Purkinje cell (primary cell): ENCODE results near the gene DISP3. TPM values are rescaled to one million over a fixed set of nuclear protein-coding genes. Genes with fewer than 3 reads are reported as not detected.

Source experiments
- polyA plus RNA-seq: library from polyadenylated mRNA; unstranded; fragments of >200 nt; fragmentation: Nextera tagmentation; gene quantifications from 2 replicates; pipeline ENCODE4 v1.2.1, GENCODE V29; 2014

The DISP3 gene, protein sequence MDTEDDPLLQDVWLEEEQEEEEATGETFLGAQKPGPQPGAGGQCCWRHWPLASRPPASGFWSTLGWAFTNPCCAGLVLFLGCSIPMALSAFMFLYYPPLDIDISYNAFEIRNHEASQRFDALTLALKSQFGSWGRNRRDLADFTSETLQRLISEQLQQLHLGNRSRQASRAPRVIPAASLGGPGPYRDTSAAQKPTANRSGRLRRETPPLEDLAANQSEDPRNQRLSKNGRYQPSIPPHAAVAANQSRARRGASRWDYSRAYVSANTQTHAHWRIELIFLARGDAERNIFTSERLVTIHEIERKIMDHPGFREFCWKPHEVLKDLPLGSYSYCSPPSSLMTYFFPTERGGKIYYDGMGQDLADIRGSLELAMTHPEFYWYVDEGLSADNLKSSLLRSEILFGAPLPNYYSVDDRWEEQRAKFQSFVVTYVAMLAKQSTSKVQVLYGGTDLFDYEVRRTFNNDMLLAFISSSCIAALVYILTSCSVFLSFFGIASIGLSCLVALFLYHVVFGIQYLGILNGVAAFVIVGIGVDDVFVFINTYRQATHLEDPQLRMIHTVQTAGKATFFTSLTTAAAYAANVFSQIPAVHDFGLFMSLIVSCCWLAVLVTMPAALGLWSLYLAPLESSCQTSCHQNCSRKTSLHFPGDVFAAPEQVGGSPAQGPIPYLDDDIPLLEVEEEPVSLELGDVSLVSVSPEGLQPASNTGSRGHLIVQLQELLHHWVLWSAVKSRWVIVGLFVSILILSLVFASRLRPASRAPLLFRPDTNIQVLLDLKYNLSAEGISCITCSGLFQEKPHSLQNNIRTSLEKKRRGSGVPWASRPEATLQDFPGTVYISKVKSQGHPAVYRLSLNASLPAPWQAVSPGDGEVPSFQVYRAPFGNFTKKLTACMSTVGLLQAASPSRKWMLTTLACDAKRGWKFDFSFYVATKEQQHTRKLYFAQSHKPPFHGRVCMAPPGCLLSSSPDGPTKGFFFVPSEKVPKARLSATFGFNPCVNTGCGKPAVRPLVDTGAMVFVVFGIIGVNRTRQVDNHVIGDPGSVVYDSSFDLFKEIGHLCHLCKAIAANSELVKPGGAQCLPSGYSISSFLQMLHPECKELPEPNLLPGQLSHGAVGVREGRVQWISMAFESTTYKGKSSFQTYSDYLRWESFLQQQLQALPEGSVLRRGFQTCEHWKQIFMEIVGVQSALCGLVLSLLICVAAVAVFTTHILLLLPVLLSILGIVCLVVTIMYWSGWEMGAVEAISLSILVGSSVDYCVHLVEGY (N-terminal part only)
- polyA plus RNA-seq, result not detected in 2 replicates

DNA sequence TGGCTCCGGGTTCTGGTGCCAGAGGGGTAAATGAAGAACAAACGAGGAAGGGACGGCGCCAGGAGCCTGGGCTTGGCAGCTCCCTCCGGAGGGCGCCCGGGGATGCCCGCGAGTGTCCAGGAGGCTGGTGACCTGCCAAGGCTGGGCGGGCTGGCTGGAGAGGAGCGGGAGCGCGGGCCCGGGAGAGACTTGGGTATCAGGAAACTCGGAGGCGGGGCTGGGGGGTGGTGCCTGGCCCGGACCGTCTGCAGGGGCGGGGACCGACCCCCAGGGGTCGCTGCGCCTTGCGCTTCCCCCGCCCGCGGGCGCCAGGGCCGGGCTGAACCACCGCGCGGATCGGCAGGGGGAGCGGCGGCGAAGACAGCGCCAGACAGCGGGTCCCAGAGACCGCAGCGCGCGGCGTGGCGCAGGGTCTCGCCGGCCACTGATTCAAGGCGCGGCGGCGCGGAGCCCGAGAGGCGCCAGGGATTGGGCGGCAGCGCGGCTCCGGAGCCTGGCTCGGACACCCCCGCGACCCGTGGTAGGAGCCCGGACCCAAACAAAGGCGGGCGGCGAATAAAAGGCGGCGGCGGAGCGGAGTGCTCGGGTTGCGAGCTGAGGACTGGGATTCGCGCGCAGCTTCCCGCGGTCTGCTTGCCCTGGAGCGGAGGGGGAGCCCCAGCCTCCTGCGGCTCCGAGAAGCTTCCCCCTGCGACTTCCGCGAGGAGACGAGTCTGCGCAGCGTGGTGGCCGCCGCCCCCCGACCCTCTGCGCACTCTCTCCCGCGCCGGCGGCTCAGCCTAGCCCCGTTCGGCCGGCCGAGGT is at the start of gene DISP3:
DISP3 (plus strand) TSS at position 585 of the 804 bp plus-strand sequence. CDS start 21,838 bp downstream, outside the sequence.

Other genes starting within 250 kb of the DISP3 start
- 20.1 and 28.0 TPM in 2 replicates for gene MTOR, start 216.6 kb upstream of the DISP3 start, polyA plus RNA-seq
- 1.1 and 2.3 TPM in 2 replicates for gene UBIAD1, start 206.0 kb upstream of the DISP3 start, polyA plus RNA-seq
- 19.1 and 20.4 TPM in 2 replicates for gene FBXO2, start 175.3 kb downstream of the DISP3 start, polyA plus RNA-seq
- 11.0 and 17.4 TPM in 2 replicates for gene FBXO44, start 175.7 kb downstream of the DISP3 start, polyA plus RNA-seq
- gene FBXO6, start 185.0 kb downstream of the DISP3 start, polyA plus RNA-seq, result 2.0 and 2.2 TPM in 2 replicates
- 6.3 and 13.7 TPM in 2 replicates for gene MAD2L2, start 202.0 kb downstream of the DISP3 start, polyA plus RNA-seq
- gene DRAXIN, start 212.6 kb downstream of the DISP3 start, polyA plus RNA-seq, result not detected in 2 replicates